CD4-positive, alpha-beta memory T cell (primary cell): ENCODE data around the gene TUBA1A. TPM values are rescaled to one million over a fixed set of nuclear protein-coding genes. Genes with fewer than 3 reads are reported as not detected.
"Not testable (repeated sequence)": the region's sequence is repeated elsewhere in the genome, so short reads cannot be mapped to it uniquely, and the experiment has no call there.

Experiments used
- CTCF ChIA-PET: fragments of 350-600 bp; sonication (Branson Sonifier 250); formaldehyde crosslinking; loops from one replicate; lab custom pipeline; 2021; ENCODE audit warnings: inconsistent platforms; ENCODE audit not compliant: partially characterized antibody; lab: Charles Lee
- POLR2A ChIA-PET: fragments of 350-600 bp; sonication (Branson Sonifier 250); formaldehyde crosslinking; loops from one replicate; lab custom pipeline; 2021; ENCODE audit not compliant: partially characterized antibody; lab: Charles Lee
- DNase-seq, 5 donors: peaks; one replicate each; pipeline versions ENCODE4 v3.0.0 to v3.0.0-alpha.2; 2020 to 2022; ENCODE audit warnings: mixed read lengths in 1 of 5
- H3K27ac ChIP-seq: one replicate; pipeline ENCODE4 v1.7.0; 2013; ENCODE audit warnings: low read depth, low read length
- H3K27me3 ChIP-seq: 2 replicates; pipeline ENCODE4 v1.7.0; 2013; ENCODE audit warnings: mild to moderate bottlenecking, low read length, moderate library complexity; ENCODE audit not compliant: insufficient read depth
- H3K36me3 ChIP-seq: 2 replicates; pipeline ENCODE4 v1.7.0; 2013; ENCODE audit warnings: mild to moderate bottlenecking, low read length, moderate library complexity; ENCODE audit not compliant: insufficient read depth
- H3K4me1 ChIP-seq: 2 replicates; pipeline ENCODE4 v1.7.0; 2013; ENCODE audit warnings: mild to moderate bottlenecking, low read length, moderate library complexity; ENCODE audit not compliant: insufficient read depth
- H3K4me3 ChIP-seq, 2 donors: one replicate each; pipeline ENCODE4 v1.7.0; 2013; ENCODE audit warnings: low read length in 2 of 2, mild to moderate bottlenecking in 1 of 2
- H3K9me3 ChIP-seq, 2 donors: one replicate each; pipeline ENCODE4 v1.7.0; 2013; ENCODE audit warnings: low read length in 2 of 2, control low read depth in 1 of 2; ENCODE audit not compliant: control insufficient read depth in 1 of 2
- H3K27ac Mint-ChIP-seq, 7 donors: one replicate each; pipeline ENCODE4 v1.8.0; 2020 to 2021; ENCODE audit warnings: mixed read lengths in 7 of 7, mild to moderate bottlenecking in 6 of 7, inconsistent platforms in 3 of 7, moderate library complexity in 3 of 7
- H3K27me3 Mint-ChIP-seq, 2 donors: one replicate each; pipeline ENCODE4 v1.8.0; 2020 to 2021; ENCODE audit warnings: mixed read lengths in 2 of 2
- H3K36me3 Mint-ChIP-seq, 2 donors: one replicate each; pipeline ENCODE4 v1.8.0; 2020 to 2021; ENCODE audit warnings: mixed read lengths in 2 of 2, inconsistent platforms in 1 of 2, mild to moderate bottlenecking in 1 of 2
- H3K4me1 Mint-ChIP-seq, 4 donors: one replicate each; pipeline ENCODE4 v1.8.0; 2020 to 2021; ENCODE audit warnings: mixed read lengths in 4 of 4, mild to moderate bottlenecking in 1 of 4
- H3K4me3 Mint-ChIP-seq, 8 donors: one replicate each; pipeline ENCODE4 v1.8.0; 2020 to 2021; ENCODE audit warnings: mixed read lengths in 8 of 8, mild to moderate bottlenecking in 7 of 8, moderate library complexity in 6 of 8, inconsistent platforms in 3 of 8
- H3K9me3 Mint-ChIP-seq, 8 donors: one replicate each; pipeline ENCODE4 v1.8.0; 2020 to 2021; ENCODE audit warnings: mixed read lengths in 8 of 8, mild to moderate bottlenecking in 5 of 8, inconsistent platforms in 3 of 8, moderate library complexity in 1 of 8
- intact Hi-C: fragments of 100-400 bp; cut with micrococcal nuclease; formaldehyde crosslinking; loops from one replicate; pipeline ENCODE4 v1.15.1; 2023
- polyA plus RNA-seq, 2 donors: library from polyadenylated mRNA; unstranded; fragments of 300-500 nt; fragmentation: Illumina TruSeq; gene quantifications; one replicate each; pipeline ENCODE4 v1.2.3, GENCODE V29; 2021
- total RNA-seq, 2 experiments: library from RNA; stranded (reverse); gene quantifications; one replicate each; pipeline ENCODE4 v1.2.3, GENCODE V29; 2021

TUBA1A gene
- total and polyA plus RNA-seq, 4 experiments from 2014 or later: 97.5 to 315 (median 133) TPM

DNA sequence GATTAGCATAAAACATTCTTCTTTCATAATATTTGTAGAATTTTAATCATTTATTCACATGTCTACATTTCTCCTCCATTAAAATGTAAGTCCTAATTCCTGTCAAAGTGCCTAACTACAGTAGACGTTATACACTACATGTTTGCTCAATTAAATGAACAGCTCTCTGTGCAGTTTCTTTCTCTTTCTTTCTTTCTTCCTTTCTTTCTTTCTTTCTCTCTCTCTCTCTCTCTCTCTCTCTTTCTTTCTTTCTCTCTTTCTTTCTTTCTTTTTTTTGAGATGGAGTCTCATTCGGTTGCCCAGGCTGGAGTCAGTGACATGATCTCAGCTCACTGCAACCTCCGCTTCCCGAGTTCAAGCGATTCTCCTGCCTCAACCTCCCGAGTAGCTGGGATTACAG lies 2.6 kb upstream of the TUBA1A start:
- H3K9me3 ChIP-seq, H3K27ac ChIP-seq, H3K9me3 Mint-ChIP-seq, DNase-seq, H3K36me3 ChIP-seq, H3K27me3 ChIP-seq, intact Hi-C loops, POLR2A ChIA-PET, H3K4me3 Mint-ChIP-seq, H3K4me3 ChIP-seq, H3K27me3 Mint-ChIP-seq: not testable (repeated sequence)
- Mint-ChIP-seq H3K4me1 (peaks cover 8 to 20% (median 17%) of the 10 kb centered on the region in 4 donors), H3K36me3 (peaks cover 4 to 14% of the 10 kb centered on the region in 2 donors), H3K27ac (peak overlapping the region in 1 of 7 donors; percentile 48)
- CTCF ChIA-PET: interaction anchor here (0.7 kb wide), 1 partner anchor 19 kb away, joined by 3 read pairs; no protein-coding TSS in a partner anchor
- H3K4me1 ChIP-seq: peaks cover 17% of the 10 kb centered on the region

DNA sequence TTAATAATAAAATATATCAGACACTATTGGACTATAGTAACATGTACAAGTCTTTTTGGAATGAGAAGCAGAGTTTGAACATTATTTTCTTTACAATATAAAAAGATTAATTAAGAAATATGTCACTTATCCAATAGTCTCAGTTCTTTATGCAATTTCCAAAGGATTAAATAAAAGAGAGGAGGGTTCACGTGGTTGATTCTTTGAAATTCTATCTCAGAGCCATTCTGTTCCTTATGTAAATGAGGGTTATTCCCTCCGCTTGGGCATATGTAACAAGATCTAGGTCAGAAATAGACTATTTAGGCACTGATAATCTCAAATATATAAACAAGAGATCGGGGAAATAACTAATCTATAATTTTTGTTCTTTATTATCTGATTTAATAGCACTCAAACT lies 2.1 kb upstream of the TUBA1A start:
- H3K4me1 ChIP-seq: peaks cover 17% of the 10 kb centered on the region
- Mint-ChIP-seq H3K27me3 (peaks cover under 1 to 3% of the 10 kb centered on the region in 2 donors), H3K9me3 (peaks cover 0 to 1% (median 0%) of the 10 kb centered on the region in 8 donors), H3K36me3 (peaks cover 9 to 19% of the 10 kb centered on the region in 2 donors), H3K27ac (no peak overlapping the region), H3K4me1 (peaks cover 8 to 25% (median 19%) of the 10 kb centered on the region in 4 donors), H3K4me3 (no peak overlapping the region)
- intact Hi-C loops: no loop called here
- no peak overlapping the region for H3K27ac ChIP-seq
- ChIA-PET POLR2A (interaction anchor here (0.5 to 5.2 kb wide), 4 partner anchors 61 to 1031 kb away, joined by 3 to 394 read pairs (median 32); partner anchors contain the start of genes LMBR1L and TUBA1B), CTCF (interaction anchor here (1.5 kb wide), 1 partner anchor 121 kb away, joined by 3 read pairs; the partner anchor contains the start of gene RHEBL1)
- no peak overlapping the region for H3K4me3 ChIP-seq
- H3K27me3 ChIP-seq: no peaks in the 10 kb centered on the region
- no peaks in the 10 kb centered on the region for H3K9me3 ChIP-seq
- no peak for DNase-seq
- H3K36me3 ChIP-seq: peaks cover 5% of the 10 kb centered on the region

GRCh38 chr12:49189731-49190716 lies 1.1 kb upstream of the TUBA1A start:
- no peak for DNase-seq
- ChIA-PET POLR2A (interaction anchor here (0.5 to 5.2 kb wide), 12 partner anchors 12 to 1574 kb away, joined by 3 to 394 read pairs (median 7); partner anchors contain the start of genes ATF1, DDX23, LMBR1L and RHEBL1), CTCF (interaction anchor here (0.7 to 3.1 kb wide), 8 partner anchors 40 to 126 kb away, joined by 3 to 52 read pairs (median 6); partner anchors contain the start of genes RHEBL1 and TUBA1B)
- no peaks in the 10 kb centered on the region for H3K27me3 Mint-ChIP-seq
- peaks cover 0 to 3% (median 0%) of the 10 kb centered on the region in 8 donors for H3K9me3 Mint-ChIP-seq
- H3K27ac Mint-ChIP-seq: peak overlapping the region; percentile 96 to 100 (median 99)
- Histone ChIP-seq H3K9me3 (no peaks in the 10 kb centered on the region), H3K4me3 (no peak overlapping the region), H3K36me3 (peaks cover 11% of the 10 kb centered on the region), H3K27ac (peak overlapping the region; percentile 95), H3K27me3 (no peaks in the 10 kb centered on the region), H3K4me1 (peaks cover 17% of the 10 kb centered on the region)
- peak overlapping the region in 6 of 8 donors; percentile 31 to 99 (median 98) for H3K4me3 Mint-ChIP-seq
- peaks cover 9 to 30% (median 23%) of the 10 kb centered on the region in 4 donors for H3K4me1 Mint-ChIP-seq
- H3K36me3 Mint-ChIP-seq: peaks cover 18 to 28% of the 10 kb centered on the region in 2 donors
- intact Hi-C loops: loop anchor here (1.0 to 5.0 kb wide), 5 partner anchors 75 to 172 kb away; partner anchors contain the start of genes KMT2D, PRKAG1 and TUBA1C

- POLR2A ChIA-PET: interaction anchor here (0.6 to 5.2 kb wide), 43 partner anchors 8 to 1576 kb away, joined by 3 to 394 read pairs (median 5); partner anchors contain the start of genes ARF3, ATF1, COX14 and DDX23
- peaks cover 11% of the 10 kb centered on the region for H3K36me3 ChIP-seq
- CTCF ChIA-PET: interaction anchor here (0.7 to 3.1 kb wide), 16 partner anchors 34 to 125 kb away, joined by 3 to 52 read pairs (median 4); partner anchors contain the start of gene TUBA1B
Observed at GRCh38 chr12:49188201-49188915, 522 bp downstream of the TUBA1A start.

GRCh38 chr12:49187184-49187583 lies 1.7 kb downstream of the TUBA1A start:
- Histone ChIP-seq H3K4me1 (peaks cover 17% of the 10 kb centered on the region), H3K4me3 (no peak overlapping the region), H3K36me3 (peaks cover 11% of the 10 kb centered on the region), H3K27me3 (no peaks in the 10 kb centered on the region), H3K27ac (peak overlapping the region; percentile 15), H3K9me3 (no peaks in the 10 kb centered on the region)
- peaks cover 12 to 39% (median 28%) of the 10 kb centered on the region in 4 donors for H3K4me1 Mint-ChIP-seq
- ChIA-PET CTCF (interaction anchor here (1.6 to 3.1 kb wide), 4 partner anchors 46 to 102 kb away, joined by 4 to 52 read pairs (median 14); partner anchors contain the start of gene TUBA1B), POLR2A (interaction anchor here (0.9 to 5.2 kb wide), 8 partner anchors 15 to 123 kb away, joined by 3 to 394 read pairs (median 26); partner anchors contain the start of genes LMBR1L, TUBA1B and TUBA1C)
- H3K36me3 Mint-ChIP-seq: peaks cover 31 to 38% of the 10 kb centered on the region in 2 donors
- intact Hi-C loops: loop anchor here (5.0 kb wide), 1 partner anchor 100 kb away; no protein-coding TSS in a partner anchor
- H3K4me3 Mint-ChIP-seq: peak overlapping the region; percentile 25 to 99 (median 84)
- peaks cover 0 to 8% (median 0%) of the 10 kb centered on the region in 8 donors for H3K9me3 Mint-ChIP-seq
- no peaks in the 10 kb centered on the region for H3K27me3 Mint-ChIP-seq
- peak in 3 of 5 donors; percentile 5 to 32 (median 25) for DNase-seq
- H3K27ac Mint-ChIP-seq: peak overlapping the region; percentile 48 to 100 (median 96)

More at GRCh38 chr12:49188201-49188915, 522 bp downstream of the TUBA1A start:
- peak overlapping the region; percentile 95 for H3K27ac ChIP-seq
- Mint-ChIP-seq H3K27ac (peak overlapping the region; percentile 96 to 100 (median 99)), H3K9me3 (peaks cover 0 to 8% (median 0%) of the 10 kb centered on the region in 8 donors), H3K36me3 (peaks cover 31 to 38% of the 10 kb centered on the region in 2 donors), H3K4me1 (peaks cover 12 to 38% (median 28%) of the 10 kb centered on the region in 4 donors), H3K4me3 (peak overlapping the region; percentile 95 to 99 (median 98)), H3K27me3 (no peaks in the 10 kb centered on the region)
- peaks cover 17% of the 10 kb centered on the region for H3K4me1 ChIP-seq
- peak; percentile 85 to 89 (median 88) for DNase-seq
- H3K27me3 ChIP-seq: no peaks in the 10 kb centered on the region
- no peaks in the 10 kb centered on the region for H3K9me3 ChIP-seq
- H3K4me3 ChIP-seq: peak overlapping the region; percentile 84 to 97
- intact Hi-C loops: loop anchor here (1.0 to 5.0 kb wide), 5 partner anchors 46 to 101 kb away; partner anchors contain the start of genes LMBR1L and TUBA1C

DNA sequence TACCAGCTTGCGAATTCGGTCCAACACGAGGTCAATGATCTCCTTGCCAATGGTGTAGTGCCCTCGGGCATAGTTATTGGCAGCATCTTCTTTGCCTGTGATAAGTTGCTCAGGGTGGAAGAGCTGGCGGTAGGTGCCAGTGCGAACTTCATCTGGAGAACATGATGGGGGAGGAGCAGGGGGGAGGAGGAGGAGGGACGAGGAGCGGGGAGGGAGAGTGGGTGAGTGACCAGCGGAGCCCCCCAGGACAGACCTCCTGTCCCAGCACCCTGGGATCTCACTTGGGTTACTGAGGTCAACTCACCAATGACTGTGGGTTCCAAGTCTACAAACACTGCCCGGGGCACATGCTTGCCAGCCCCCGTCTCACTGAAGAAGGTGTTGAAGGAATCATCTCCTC lies 2.6 kb downstream of the TUBA1A start:
- POLR2A ChIA-PET: interaction anchor here (5.2 kb wide), 1 partner anchor 56 kb away, joined by 394 read pairs; the partner anchor contains the start of gene TUBA1B
- H3K9me3 ChIP-seq, H3K4me3 ChIP-seq, CTCF ChIA-PET, H3K27ac ChIP-seq, H3K27me3 Mint-ChIP-seq, H3K27me3 ChIP-seq: not testable (repeated sequence)
- peak overlapping the region in 4 of 8 donors; percentile 27 to 63 (median 47) for H3K4me3 Mint-ChIP-seq
- H3K4me1 ChIP-seq: peaks cover 17% of the 10 kb centered on the region
- peaks cover 11% of the 10 kb centered on the region for H3K36me3 ChIP-seq
- H3K4me1 Mint-ChIP-seq: peaks cover 12 to 42% (median 28%) of the 10 kb centered on the region in 4 donors
- H3K9me3 Mint-ChIP-seq: peaks cover 0 to 11% (median 0%) of the 10 kb centered on the region in 8 donors
- DNase-seq: peak in 2 of 5 donors; percentile 2 to 8
- intact Hi-C loops: loop anchor here (5.0 kb wide), 1 partner anchor 99 kb away; no protein-coding TSS in a partner anchor
- H3K36me3 Mint-ChIP-seq: peaks cover 31 to 38% of the 10 kb centered on the region in 2 donors
- H3K27ac Mint-ChIP-seq: peak overlapping the region in 5 of 7 donors; percentile 12 to 90 (median 69)
